ENCODE results near the gene VPS13D.

Gene VPS13D

GRCh38 chr1:12229835-12230548 is at the start of gene VPS13D:
TSS of gene VPS13D (plus strand) at chr1:12230030. CDS start at chr1:12234267, 4,237 bp downstream.
- peak; percentile 80 for DNase-seq

GRCh38 chr1:12180315-12180714 is 49.5 kb upstream of the VPS13D start:
- DNase-seq: no peak

GRCh38 chr1:12180903-12181302 is 48.9 kb upstream of the VPS13D start:
- DNase-seq: no peak

- no peak for DNase-seq
Measured at GRCh38 chr1:12181568-12181967, 48.3 kb upstream of the VPS13D start.

- DNase-seq: no peak
Measured at GRCh38 chr1:12182410-12182984, 47.3 kb upstream of the VPS13D start.

GRCh38 chr1:12183095-12183794 is 46.6 kb upstream of the VPS13D start:
- no peak for DNase-seq

GRCh38 chr1:12184008-12184681 is 45.7 kb upstream of the VPS13D start:
- DNase-seq: peak; percentile 74

GRCh38 chr1:12185036-12185917 is 44.6 kb upstream of the VPS13D start:
- no peak for DNase-seq

GRCh38 chr1:12185918-12186678 is 43.7 kb upstream of the VPS13D start:
- DNase-seq: no peak

GRCh38 chr1:12186679-12186985 is 43.2 kb upstream of the VPS13D start:
- DNase-seq: no peak

GRCh38 chr1:12188115-12188514 is 41.7 kb upstream of the VPS13D start:
- DNase-seq: no peak

GRCh38 chr1:12188657-12189327 is 41.0 kb upstream of the VPS13D start:
- no peak for DNase-seq

- DNase-seq: no peak
Measured at GRCh38 chr1:12189328-12189682, 40.5 kb upstream of the VPS13D start.

GRCh38 chr1:12191242-12192032 is 38.4 kb upstream of the VPS13D start:
- no peak for DNase-seq

- DNase-seq: no peak
Measured at GRCh38 chr1:12194666-12195216, 35.1 kb upstream of the VPS13D start.

GRCh38 chr1:12195416-12195815 is 34.4 kb upstream of the VPS13D start:
- no peak for DNase-seq

- no peak for DNase-seq
Measured at GRCh38 chr1:12196641-12197482, 33.0 kb upstream of the VPS13D start.

GRCh38 chr1:12197483-12197880 is 32.3 kb upstream of the VPS13D start:
- DNase-seq: no peak

GRCh38 chr1:12200208-12200607 is 29.6 kb upstream of the VPS13D start:
- DNase-seq: no peak
